ENCODE measurements around the gene SPOCK1.

DNA sequence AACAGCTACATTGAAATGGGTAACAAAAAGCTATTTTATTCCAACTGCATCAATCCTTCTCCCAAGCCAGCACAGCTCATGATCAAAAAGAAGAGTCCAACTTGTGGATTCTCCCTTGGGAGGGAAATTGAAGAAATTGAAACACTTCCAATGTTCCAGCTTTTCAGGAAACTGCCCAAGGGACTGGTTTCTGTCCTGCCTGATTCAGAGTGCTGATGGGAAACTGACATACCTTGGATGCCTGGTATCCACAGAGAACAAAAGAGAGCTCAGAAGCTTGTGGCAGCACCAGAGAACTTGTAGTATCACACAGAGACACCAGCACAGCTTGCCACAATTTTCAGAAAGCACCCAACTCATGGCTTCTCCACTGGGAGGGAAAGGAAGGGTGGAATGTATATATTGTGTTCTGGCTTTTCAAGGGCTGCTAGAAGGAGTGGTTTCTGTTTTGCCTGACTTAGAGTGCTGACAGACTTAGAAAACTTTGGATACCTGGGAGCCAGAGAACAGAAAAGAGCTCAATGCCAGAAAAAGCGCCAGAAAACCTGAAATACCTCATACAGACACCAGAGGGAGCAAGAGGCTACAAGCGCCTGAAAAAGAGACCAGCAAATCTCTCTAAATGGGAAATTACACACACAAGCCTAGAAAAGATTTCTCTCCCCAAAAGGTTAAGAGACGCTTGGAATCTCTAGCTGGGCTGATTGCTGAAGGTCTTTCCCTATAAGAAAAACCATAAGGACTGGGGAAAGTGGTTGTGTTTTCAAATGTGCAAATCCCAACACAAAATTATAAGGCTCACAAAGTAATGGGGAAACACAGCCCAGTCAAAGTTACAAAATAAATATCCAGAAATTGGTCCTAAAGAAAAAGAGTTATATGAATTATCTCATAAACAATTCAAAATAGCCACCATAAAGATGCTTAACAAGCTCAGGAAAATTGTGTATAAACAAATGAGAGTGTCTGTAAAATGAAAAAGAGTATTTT, 178.8 kb downstream of the SPOCK1 start:
- TF ChIP-seq, protein P1, sequence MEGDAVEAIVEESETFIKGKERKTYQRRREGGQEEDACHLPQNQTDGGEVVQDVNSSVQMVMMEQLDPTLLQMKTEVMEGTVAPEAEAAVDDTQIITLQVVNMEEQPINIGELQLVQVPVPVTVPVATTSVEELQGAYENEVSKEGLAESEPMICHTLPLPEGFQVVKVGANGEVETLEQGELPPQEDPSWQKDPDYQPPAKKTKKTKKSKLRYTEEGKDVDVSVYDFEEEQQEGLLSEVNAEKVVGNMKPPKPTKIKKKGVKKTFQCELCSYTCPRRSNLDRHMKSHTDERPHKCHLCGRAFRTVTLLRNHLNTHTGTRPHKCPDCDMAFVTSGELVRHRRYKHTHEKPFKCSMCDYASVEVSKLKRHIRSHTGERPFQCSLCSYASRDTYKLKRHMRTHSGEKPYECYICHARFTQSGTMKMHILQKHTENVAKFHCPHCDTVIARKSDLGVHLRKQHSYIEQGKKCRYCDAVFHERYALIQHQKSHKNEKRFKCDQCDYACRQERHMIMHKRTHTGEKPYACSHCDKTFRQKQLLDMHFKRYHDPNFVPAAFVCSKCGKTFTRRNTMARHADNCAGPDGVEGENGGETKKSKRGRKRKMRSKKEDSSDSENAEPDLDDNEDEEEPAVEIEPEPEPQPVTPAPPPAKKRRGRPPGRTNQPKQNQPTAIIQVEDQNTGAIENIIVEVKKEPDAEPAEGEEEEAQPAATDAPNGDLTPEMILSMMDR (IDR thresholded peaks at IDR 0.05; ENCODE audit: poor library complexity), result peak; percentile 75
- TF ChIP-seq EZH2 (IDR thresholded peaks at IDR 0.05; ENCODE audit: borderline replicate concordance) (no peak), EZH2phosphoT487 (IDR thresholded peaks at IDR 0.05; ENCODE audit: low read depth, severe bottlenecking, unreplicated experiment) (no peak)

All from hepatocyte (in vitro differentiated cells).